Lower leg skin (tissue), 4 donors: ENCODE results near the gene ABTB2. TPM values are rescaled to one million over a fixed set of nuclear protein-coding genes. Genes with fewer than 3 reads are reported as not detected.

Experiments used
- DNase-seq, 2 donors: peaks; one replicate each; pipeline ENCODE4 v3.0.0-alpha.2; 2019; ENCODE audit warnings: low spot score in 2 of 2
- H3K4me3 ChIP-seq: fragments of 200-600 bp; sonication (generic); 2 replicates; pipeline ENCODE4 v1.5.1; 2017; ENCODE audit warnings: mild to moderate bottlenecking, low read depth; ENCODE audit not compliant: poor library complexity, severe bottlenecking
- CTCF ChIP-seq, 3 donors: fragments of 450-650 bp; IDR thresholded peaks; one replicate each; pipeline ENCODE4 v1.5.1; 2016; ENCODE audit warnings: antibody characterized with exemption in 3 of 3, mild to moderate bottlenecking in 3 of 3, moderate library complexity in 2 of 3
- POLR2A ChIP-seq, 2 donors: fragments of 450-650 bp; IDR thresholded peaks; one replicate each; pipeline ENCODE4 v1.6.1; 2016 to 2017; ENCODE audit warnings: antibody characterized with exemption in 2 of 2, mild to moderate bottlenecking in 1 of 2, moderate library complexity in 1 of 2
- WGBS, 2 donors: methylation state at CpG; one replicate each; pipeline ENCODE4 v1.1.5; 2018; 5-methylcytosine and 5-hydroxymethylcytosine counted together
- intact Hi-C: fragments of 100-400 bp; cut with DNase I; formaldehyde crosslinking; loops from one replicate; pipeline ENCODE4 v1.15.0; 2023; ENCODE audit warnings: low total_unique reads
- total RNA-seq, 4 donors: library from RNA; depleted of rRNA; stranded (reverse); fragments of >200 nt; gene quantifications; one replicate each; pipeline ENCODE4 v1.1.0, GENCODE V29; 2016

The ABTB2 gene
- total RNA-seq, 4 donors from 2014 or later: 6.1 to 24.2 (median 11.1) TPM

GRCh38 chr11:34268906-34269430 lies 88.8 kb downstream of the ABTB2 start:
- intact Hi-C loops: no loop called here
- WGBS, 2 donors: 75 to 85% methylated on average over 6 of the region's 6 CpGs
- no peak overlapping the region for H3K4me3 ChIP-seq
- TF ChIP-seq CTCF (IDR thresholded peaks at IDR 0.05) (no peak), POLR2A (IDR thresholded peaks at IDR 0.05) (no peak)
- DNase-seq: no peak

DNA sequence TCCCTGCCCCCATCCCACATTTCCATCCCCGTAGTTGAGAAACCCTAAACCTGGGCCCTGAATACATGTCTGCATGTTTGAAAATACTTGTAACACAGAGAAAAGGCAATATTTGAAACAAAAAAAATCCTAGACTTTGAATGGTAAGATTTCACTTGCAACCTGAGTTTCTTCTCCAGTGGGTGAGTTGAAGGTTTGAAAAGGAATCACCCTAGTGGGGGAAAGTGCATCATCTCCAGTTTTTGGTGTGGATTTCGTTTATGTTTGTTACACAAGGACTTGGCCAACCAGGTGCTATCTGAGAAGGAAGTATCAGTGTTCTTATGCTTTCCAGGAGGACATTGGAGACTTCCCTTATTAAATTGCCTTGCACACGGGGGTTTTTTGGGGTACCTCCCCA lies 90.4 kb downstream of the ABTB2 start:
- TF ChIP-seq CTCF (IDR thresholded peaks at IDR 0.05) (no peak), POLR2A (IDR thresholded peaks at IDR 0.05) (no peak)
- no peak for DNase-seq
- intact Hi-C loops: no loop called here
- 55 to 56% methylated on average over 3 of the region's 3 CpGs for WGBS, 2 donors
- no peak overlapping the region for H3K4me3 ChIP-seq

- no peak for TF ChIP-seq POLR2A (IDR thresholded peaks at IDR 0.05)
- no peak for TF ChIP-seq CTCF (IDR thresholded peaks at IDR 0.05)
- intact Hi-C loops: no loop called here
- no peak overlapping the region for H3K4me3 ChIP-seq
- WGBS, 2 donors: 9 to 18% methylated on average over 10 to 11 of the region's 11 CpGs
- DNase-seq: no peak
These were observed 90.8 kb downstream of the ABTB2 start for GRCh38 chr11:34267013-34267412.

DNA sequence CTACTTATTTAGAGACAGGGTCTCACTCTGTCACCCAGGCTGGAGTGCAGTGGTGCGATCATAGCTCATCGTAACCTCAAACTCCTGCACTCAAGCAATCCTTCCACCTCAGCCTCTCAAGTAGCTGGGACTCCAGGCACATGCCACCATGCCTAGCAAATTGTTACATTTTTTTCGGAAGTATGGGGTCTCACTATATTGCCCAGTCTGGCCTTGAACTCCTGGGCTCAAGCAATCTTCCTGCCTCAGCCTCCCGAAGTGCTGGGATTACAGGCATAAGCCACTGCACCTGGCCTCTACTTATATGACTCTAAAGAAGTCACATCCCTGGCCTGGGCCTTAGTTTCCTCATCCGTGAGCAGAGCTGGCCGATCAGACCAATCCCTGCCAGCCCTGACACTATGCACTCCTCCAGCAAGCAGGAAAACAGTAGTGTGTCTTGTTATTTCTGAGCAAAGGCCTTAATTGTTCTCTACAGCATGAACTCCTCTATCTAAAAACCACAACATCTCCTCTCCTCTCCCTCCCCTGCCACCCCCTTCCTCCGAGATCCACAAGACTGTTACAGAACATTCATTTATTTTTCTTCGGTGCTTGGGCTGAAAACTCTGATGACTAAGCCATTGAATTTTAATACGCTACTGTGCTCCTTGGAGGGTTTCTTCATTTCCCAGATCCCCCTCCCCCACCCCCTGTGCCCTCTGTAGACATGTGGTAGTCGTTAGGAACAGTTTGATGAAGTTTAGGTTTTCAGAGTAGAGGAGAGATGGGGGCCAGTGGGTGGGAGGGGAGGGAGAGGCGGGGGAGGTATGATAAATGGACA lies 91.5 kb downstream of the ABTB2 start:
- 51 to 55% methylated on average over 11 of the region's 11 CpGs for WGBS, 2 donors
- intact Hi-C loops: no loop called here
- TF ChIP-seq CTCF (IDR thresholded peaks at IDR 0.05): no peak
- TF ChIP-seq POLR2A (IDR thresholded peaks at IDR 0.05): no peak
- H3K4me3 ChIP-seq: no peak overlapping the region
- no peak for DNase-seq

GRCh38 chr11:34264303-34265110 lies 93.3 kb downstream of the ABTB2 start:
- 78 to 80% methylated on average over 11 of the region's 11 CpGs for WGBS, 2 donors
- intact Hi-C loops: no loop called here
- TF ChIP-seq POLR2A (IDR thresholded peaks at IDR 0.05) (no peak), CTCF (IDR thresholded peaks at IDR 0.05) (no peak)

More at GRCh38 chr11:34264303-34265110, 93.3 kb downstream of the ABTB2 start:
- no peak overlapping the region for H3K4me3 ChIP-seq
- DNase-seq: no peak
